HepG2 (cell line): Measurements from ENCODE around the gene EVC.

Source experiments
- ARID3A ChIP-seq: IDR thresholded peaks from 2 replicates; pipeline ENCODE4 v1.6.1; 2012; ENCODE audit warnings: low read depth, low read length, improper control_type of control experiment
- ATF6 ChIP-seq: sonication (generic); formaldehyde crosslinking; conservative IDR thresholded peaks from 2 replicates; pipeline ENCODE4 v1.4.0; 2020; ENCODE audit warnings: missing genetic modification reagents
- CREB1 ChIP-seq, 2 experiments: fragments of 450-650 bp in 1 of 2; IDR thresholded peaks; 2 replicates each; pipeline ENCODE4 v1.6.1; 2016 to 2017; ENCODE audit warnings: control low read depth in 1 of 2, mild to moderate bottlenecking in 1 of 2, missing compliant biosample characterization in 1 of 2, missing genetic modification characterization in 1 of 2
- ESRRA ChIP-seq: sonication (generic); formaldehyde crosslinking; IDR thresholded peaks from 2 replicates; pipeline ENCODE4 v1.5.1; 2020; ENCODE audit warnings: mild to moderate bottlenecking, low read depth, missing genetic modification reagents
- EZH2 ChIP-seq: conservative IDR thresholded peaks from 2 replicates; pipeline ENCODE4 v1.6.1; 2012; ENCODE audit warnings: mild to moderate bottlenecking, low read depth, low read length, moderate library complexity
- FOXJ3 ChIP-seq: sonication (generic); formaldehyde crosslinking; IDR thresholded peaks from 2 replicates; pipeline ENCODE4 v1.4.0; 2020; ENCODE audit warnings: missing genetic modification reagents, mild to moderate bottlenecking, borderline replicate concordance
- JUND ChIP-seq: sonication (generic); formaldehyde crosslinking; IDR thresholded peaks from 2 replicates; pipeline ENCODE4 v1.8.0; 2022; ENCODE audit warnings: mild to moderate bottlenecking, missing genetic modification reagents
- RELA ChIP-seq: sonication (generic); formaldehyde crosslinking; IDR thresholded peaks from 2 replicates; pipeline ENCODE4 v1.4.0; 2020; ENCODE audit warnings: missing genetic modification reagents
- REST ChIP-seq, 2 experiments: IDR thresholded peaks; 2 replicates each; pipeline ENCODE4 v1.6.1; 2011 to 2012; ENCODE audit warnings: low read length in 2 of 2, borderline replicate concordance in 1 of 2, low read depth in 1 of 2, mild to moderate bottlenecking in 1 of 2, moderate library complexity in 1 of 2
- SIN3A ChIP-seq: IDR thresholded peaks from 2 replicates; pipeline ENCODE4 v1.6.1; 2011; ENCODE audit warnings: low read depth, mild to moderate bottlenecking, control low read depth, low read length, borderline replicate concordance
- SOX6 ChIP-seq, 2 experiments: fragments of 450-650 bp in 1 of 2; sonication (generic) in 1 of 2; formaldehyde crosslinking in 1 of 2; IDR thresholded peaks; 2 replicates each; pipeline versions ENCODE4 v1.4.0 to v1.6.1; 2017 to 2020; ENCODE audit warnings: antibody characterized with exemption in 1 of 2, mild to moderate bottlenecking in 1 of 2, missing genetic modification reagents in 1 of 2
- TAF15 ChIP-seq: fragments of 200-400 bp; formaldehyde crosslinking; IDR thresholded peaks from one replicate; pipeline ENCODE4 v1.6.1; 2018; ENCODE audit warnings: mild to moderate bottlenecking, low read depth, low read length; ENCODE audit not compliant: poor library complexity, severe bottlenecking
- ZNF761 ChIP-seq: sonication (generic); formaldehyde crosslinking; conservative IDR thresholded peaks from 2 replicates; pipeline ENCODE4 v1.4.0; 2020; ENCODE audit warnings: mild to moderate bottlenecking, missing genetic modification reagents
- TF ChIP-seq, protein P1 (sequence below): sonication (generic); formaldehyde crosslinking; IDR thresholded peaks from 2 replicates; pipeline ENCODE4 v1.9.0; 2022; ENCODE audit warnings: missing genetic modification reagents, mild to moderate bottlenecking, borderline replicate concordance

GRCh38 chr4:5772528-5773270, 61.7 kb downstream of the EVC start:
- TF ChIP-seq SIN3A = no peak
- TF ChIP-seq CREB1 (IDR thresholded peaks at IDR 0.05) = no peak
- TF ChIP-seq CREB1 (CRISPR knock-in tag; IDR thresholded peaks at IDR 0.05) = no peak
- TF ChIP-seq, protein P1, sequence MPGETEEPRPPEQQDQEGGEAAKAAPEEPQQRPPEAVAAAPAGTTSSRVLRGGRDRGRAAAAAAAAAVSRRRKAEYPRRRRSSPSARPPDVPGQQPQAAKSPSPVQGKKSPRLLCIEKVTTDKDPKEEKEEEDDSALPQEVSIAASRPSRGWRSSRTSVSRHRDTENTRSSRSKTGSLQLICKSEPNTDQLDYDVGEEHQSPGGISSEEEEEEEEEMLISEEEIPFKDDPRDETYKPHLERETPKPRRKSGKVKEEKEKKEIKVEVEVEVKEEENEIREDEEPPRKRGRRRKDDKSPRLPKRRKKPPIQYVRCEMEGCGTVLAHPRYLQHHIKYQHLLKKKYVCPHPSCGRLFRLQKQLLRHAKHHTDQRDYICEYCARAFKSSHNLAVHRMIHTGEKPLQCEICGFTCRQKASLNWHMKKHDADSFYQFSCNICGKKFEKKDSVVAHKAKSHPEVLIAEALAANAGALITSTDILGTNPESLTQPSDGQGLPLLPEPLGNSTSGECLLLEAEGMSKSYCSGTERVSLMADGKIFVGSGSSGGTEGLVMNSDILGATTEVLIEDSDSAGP (CRISPR knock-in tag) = no peak
- TF ChIP-seq TAF15 = no peak
- TF ChIP-seq ARID3A = no peak
- no peak for TF ChIP-seq RELA (CRISPR knock-in tag)
- no peak for TF ChIP-seq SOX6 (IDR thresholded peaks at IDR 0.05)
- no peak for TF ChIP-seq SOX6 (CRISPR knock-in tag; IDR thresholded peaks at IDR 0.05)
- TF ChIP-seq ATF6 (CRISPR knock-in tag) = no peak
- TF ChIP-seq EZH2 = no peak
- no peak for TF ChIP-seq FOXJ3 (CRISPR knock-in tag)
- no peak for TF ChIP-seq ESRRA (CRISPR knock-in tag)
- no peak for TF ChIP-seq JUND (CRISPR knock-in tag)
- no peak for TF ChIP-seq ZNF761 (CRISPR knock-in tag)
- TF ChIP-seq REST (IDR thresholded peaks at IDR 0.05; ENCODE audit: borderline replicate concordance in 1 of 2, low read depth in 1 of 2, low read length in 2 of 2) = no peak
